Heart left ventricle (tissue), 16 donors: ENCODE measurements around the gene MZB1. TPM values are rescaled to one million over a fixed set of nuclear protein-coding genes. Genes with fewer than 3 reads are reported as not detected.

Experiments used
- ATAC-seq, 4 donors: fragments of 200-7000 bp; cut with Tn5 transposase; one replicate each; pipeline ENCODE4 v1.9.1; 2020 to 2022; ENCODE audit warnings: moderate library complexity in 4 of 4, mild to moderate bottlenecking in 3 of 4, moderate number of reproducible peaks in 1 of 4
- DNase-seq, 5 donors: peaks; one replicate each; pipeline ENCODE4 v3.0.0-alpha.2; 2020
- H3K27ac ChIP-seq, 12 donors: fragments of 200-600 bp; sonication (generic) in 4 of 12; one replicate each; pipeline versions ENCODE4 v1.5.0 to v1.8.0; 2016 to 2022; ENCODE audit warnings: mild to moderate bottlenecking in 2 of 12
- H3K27me3 ChIP-seq, 9 donors: fragments of 200-600 bp; sonication (generic) in 2 of 9; one replicate each; pipeline versions ENCODE4 v1.5.1 to v1.8.0; 2016 to 2022; ENCODE audit warnings: mild to moderate bottlenecking in 3 of 9
- H3K36me3 ChIP-seq, 9 donors: fragments of 200-600 bp; sonication (generic) in 2 of 9; one replicate each; pipeline versions ENCODE4 v1.5.0 to v1.8.0; 2018 to 2022; ENCODE audit warnings: mild to moderate bottlenecking in 2 of 9
- H3K4me1 ChIP-seq, 12 donors: fragments of 200-600 bp; sonication (generic) in 4 of 12; one replicate each; pipeline versions ENCODE4 v1.5.0 to v1.8.0; 2016 to 2022; ENCODE audit warnings: mild to moderate bottlenecking in 3 of 12
- H3K4me3 ChIP-seq, 12 donors: fragments of 200-600 bp; sonication (generic) in 4 of 12; one replicate each; pipeline versions ENCODE4 v1.5.0 to v1.8.0; 2017 to 2022; ENCODE audit warnings: mild to moderate bottlenecking in 9 of 12, moderate library complexity in 4 of 12
- H3K9me3 ChIP-seq, 12 donors: fragments of 200-600 bp; sonication (generic) in 4 of 12; one replicate each; pipeline versions ENCODE4 v1.5.0 to v1.8.0; 2016 to 2022; ENCODE audit warnings: mild to moderate bottlenecking in 1 of 12
- POLR2A ChIP-seq, 2 donors: fragments of 450-650 bp; IDR thresholded peaks; one replicate each; pipeline ENCODE4 v1.6.1; 2017; ENCODE audit warnings: antibody characterized with exemption in 2 of 2, mild to moderate bottlenecking in 2 of 2, moderate library complexity in 2 of 2
- WGBS, 4 donors: extraction: QIAGEN DNeasy Blood & Tissue Kit in 2 of 4; methylation state at CpG; one replicate each; pipeline versions ENCODE4 v1.1.5 to v1.1.7; 2013 to 2018; 5-methylcytosine and 5-hydroxymethylcytosine counted together
- intact Hi-C, 10 donors: fragments of 100-400 bp; cut with DNase I; formaldehyde crosslinking; loops; one replicate each; pipeline versions ENCODE4 v1.11.1 to v1.14.2; 2022
- polyA plus RNA-seq, 2 donors: library from polyadenylated mRNA; stranded (reverse); fragments of 200-250 nt; gene quantifications; one replicate each; pipeline ENCODE4 v1.2.3, GENCODE V29; 2013
- total RNA-seq, 9 donors: library from RNA; depleted of rRNA in 2 of 9; stranded (reverse); fragments of >200 nt in 2 of 9; fragmentation: NEBNext Ultra II Directional in 3 of 9; extraction: Animal tissue kit (Norgen Biotek cat#: 25700) in 3 of 9; gene quantifications; one replicate each; pipeline versions ENCODE4 v1.1.0 to v1.2.4, GENCODE V29; 2016 to 2023
- TF ChIP-seq, protein P1 (sequence below), 12 donors: fragments of 200-600 bp; sonication (generic) in 4 of 12; IDR thresholded peaks; one replicate each; pipeline versions ENCODE4 v1.5.0 to v1.8.0; 2018 to 2022; ENCODE audit warnings: antibody characterized with exemption in 12 of 12, mild to moderate bottlenecking in 5 of 12
- donor health status: ischemic (EF 13 %, LVEDD 7.1; RV severe dilation, severe dysfunction).
- donor health status: healthy with polysubstance abuse.
- donor health status: DM: no; HTN: yes; CAD: no.
- donor health status: DM: no; HTN: no; CAD: no.
- donor health status: ischemic (EF 25% LVEDD 6.9; RV normal size, moderate dysfunction).
- donor health status: ischemic (EF 25% LVEDD 5.7; RV mildly dilated, moderate dysfunction).
- donor health status: healthy.
- donor health status: DM: yes; HTN: yes; CAD: no.
- donor health status: ischemic (EF 35%, LVEDD 5.7; RV mildly dilated, moderate dysfunction).
- donor health status: nonischemic (EF 11% LVEDD 7.7; RV severe dilation, severe dysfunction).
- donor health status: DM: yes; HTN: yes; CAD: no.
- donor health status: PGD.
- donor health status: ischemic (EF 29% LVEDD 5.4; RV normal size, mild dysfunction).
- donor health status: nonischemic (EF 23%, LVEDD 6.1; RV moderate dilation, normal function).

Gene MZB1
- total and polyA plus RNA-seq, 11 donors: 0.31 to 5.2 (median 0.81) TPM; not detected in 2

GRCh38 chr5:139403418-139403786 lies 13.7 kb upstream of the MZB1 start:
- Histone ChIP-seq H3K9me3 (no peaks in the 10 kb centered on the region), H3K27me3 (no peaks in the 10 kb centered on the region), H3K4me3 (peak overlapping the region; percentile 6 to 66 (median 57)), H3K36me3 (peaks cover 0 to 12% (median 0%) of the 10 kb centered on the region in 9 donors), H3K4me1 (peaks cover 0 to 28% (median 15%) of the 10 kb centered on the region in 12 donors), H3K27ac (peak overlapping the region; percentile 81 to 96 (median 89))
- TF ChIP-seq, protein P1, sequence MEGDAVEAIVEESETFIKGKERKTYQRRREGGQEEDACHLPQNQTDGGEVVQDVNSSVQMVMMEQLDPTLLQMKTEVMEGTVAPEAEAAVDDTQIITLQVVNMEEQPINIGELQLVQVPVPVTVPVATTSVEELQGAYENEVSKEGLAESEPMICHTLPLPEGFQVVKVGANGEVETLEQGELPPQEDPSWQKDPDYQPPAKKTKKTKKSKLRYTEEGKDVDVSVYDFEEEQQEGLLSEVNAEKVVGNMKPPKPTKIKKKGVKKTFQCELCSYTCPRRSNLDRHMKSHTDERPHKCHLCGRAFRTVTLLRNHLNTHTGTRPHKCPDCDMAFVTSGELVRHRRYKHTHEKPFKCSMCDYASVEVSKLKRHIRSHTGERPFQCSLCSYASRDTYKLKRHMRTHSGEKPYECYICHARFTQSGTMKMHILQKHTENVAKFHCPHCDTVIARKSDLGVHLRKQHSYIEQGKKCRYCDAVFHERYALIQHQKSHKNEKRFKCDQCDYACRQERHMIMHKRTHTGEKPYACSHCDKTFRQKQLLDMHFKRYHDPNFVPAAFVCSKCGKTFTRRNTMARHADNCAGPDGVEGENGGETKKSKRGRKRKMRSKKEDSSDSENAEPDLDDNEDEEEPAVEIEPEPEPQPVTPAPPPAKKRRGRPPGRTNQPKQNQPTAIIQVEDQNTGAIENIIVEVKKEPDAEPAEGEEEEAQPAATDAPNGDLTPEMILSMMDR (IDR thresholded peaks at IDR 0.05): no peak
- TF ChIP-seq POLR2A (IDR thresholded peaks at IDR 0.05): no peak
- no peak for DNase-seq
- ATAC-seq: peak in 2 of 4 donors; percentile 4 to 13
- intact Hi-C loops: loop anchor here in 1 of 10 donors (5.0 kb wide), 1 partner anchor 61 kb away; the partner anchor contains the start of gene PAIP2
- WGBS, 4 donors: 14 to 18% (median 16%) methylated on average over 7 of the region's 7 CpGs

DNA sequence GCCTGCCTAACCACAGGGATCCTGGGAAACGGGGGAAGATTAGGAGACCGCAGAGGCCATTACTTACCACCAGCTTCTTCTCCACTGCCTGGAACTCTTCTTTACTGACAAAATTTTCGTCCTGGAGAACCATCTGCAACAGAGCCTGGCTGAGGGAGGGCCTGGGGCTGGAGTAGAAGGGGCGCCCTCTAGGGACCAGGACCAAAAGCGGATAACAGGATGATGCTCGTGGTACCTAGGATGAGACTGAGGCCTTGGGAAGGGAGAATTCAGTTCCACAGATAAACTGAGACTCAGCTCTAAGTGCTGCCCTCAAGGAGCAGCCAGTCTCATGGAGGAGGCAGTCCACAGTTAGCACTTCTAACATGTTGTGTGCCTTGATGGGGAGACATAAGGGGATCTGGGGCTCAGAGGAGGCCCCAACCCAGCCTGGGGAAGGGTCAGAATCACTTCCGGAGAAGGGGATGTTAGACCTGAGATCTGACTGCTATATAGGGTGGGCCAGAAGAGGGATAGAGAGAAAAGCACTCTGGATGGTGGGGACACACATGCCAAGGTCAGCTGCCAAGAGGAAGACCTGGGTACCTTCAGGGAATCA lies 12.9 kb upstream of the MZB1 start:
- Histone ChIP-seq H3K9me3 (no peaks in the 10 kb centered on the region), H3K36me3 (peaks cover 0 to 12% (median 0%) of the 10 kb centered on the region in 9 donors), H3K4me3 (no peak overlapping the region), H3K27ac (peak overlapping the region in 7 of 12 donors; percentile 87 to 96 (median 92)), H3K27me3 (no peaks in the 10 kb centered on the region), H3K4me1 (peaks cover 0 to 28% (median 15%) of the 10 kb centered on the region in 12 donors)
- 57 to 74% (median 69%) methylated on average over 7 of the region's 7 CpGs for WGBS, 4 donors
- no peak for TF ChIP-seq POLR2A (IDR thresholded peaks at IDR 0.05)
- TF ChIP-seq, protein P1 (IDR thresholded peaks at IDR 0.05): peak in 10 of 12 donors; percentile 13 to 44 (median 28)
- intact Hi-C loops: loop anchor here in 1 of 10 donors (5.0 kb wide), 1 partner anchor 60 kb away; the partner anchor contains the start of gene PAIP2
- DNase-seq (no peak), ATAC-seq (no peak)

DNA sequence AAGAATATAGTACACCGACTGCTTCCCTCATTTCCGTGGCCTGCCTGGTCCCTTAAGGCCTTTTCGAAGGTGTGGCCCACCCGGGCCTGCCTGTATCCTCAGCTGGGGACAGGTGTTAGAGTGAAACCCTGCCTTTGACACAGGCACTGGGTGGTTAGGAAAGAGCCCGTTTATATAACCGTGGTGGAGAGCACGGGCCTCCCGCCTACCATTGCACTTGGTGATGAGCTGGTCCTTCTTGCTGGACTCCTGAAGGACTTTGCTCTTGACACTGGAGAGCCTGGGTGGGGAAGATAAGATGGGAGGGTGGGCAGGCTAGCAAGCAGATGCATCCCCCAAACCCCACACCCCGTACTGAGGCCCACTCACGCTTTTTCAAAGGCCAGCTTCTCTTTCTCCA lies 11.8 kb upstream of the MZB1 start:
- ATAC-seq: no peak
- Histone ChIP-seq H3K4me1 (peaks cover 0 to 31% (median 20%) of the 10 kb centered on the region in 12 donors), H3K27me3 (no peaks in the 10 kb centered on the region), H3K4me3 (no peak overlapping the region), H3K9me3 (no peaks in the 10 kb centered on the region), H3K36me3 (peaks cover 0 to 12% (median 0%) of the 10 kb centered on the region in 9 donors), H3K27ac (no peak overlapping the region)
- TF ChIP-seq, protein P1 (IDR thresholded peaks at IDR 0.05): no peak
- TF ChIP-seq POLR2A (IDR thresholded peaks at IDR 0.05): no peak
- 89 to 94% (median 93%) methylated on average over 10 of the region's 10 CpGs for WGBS, 4 donors
- DNase-seq: no peak
- intact Hi-C loops: loop anchor here in 1 of 10 donors (5.0 kb wide), 1 partner anchor 59 kb away; the partner anchor contains the start of gene PAIP2

DNA sequence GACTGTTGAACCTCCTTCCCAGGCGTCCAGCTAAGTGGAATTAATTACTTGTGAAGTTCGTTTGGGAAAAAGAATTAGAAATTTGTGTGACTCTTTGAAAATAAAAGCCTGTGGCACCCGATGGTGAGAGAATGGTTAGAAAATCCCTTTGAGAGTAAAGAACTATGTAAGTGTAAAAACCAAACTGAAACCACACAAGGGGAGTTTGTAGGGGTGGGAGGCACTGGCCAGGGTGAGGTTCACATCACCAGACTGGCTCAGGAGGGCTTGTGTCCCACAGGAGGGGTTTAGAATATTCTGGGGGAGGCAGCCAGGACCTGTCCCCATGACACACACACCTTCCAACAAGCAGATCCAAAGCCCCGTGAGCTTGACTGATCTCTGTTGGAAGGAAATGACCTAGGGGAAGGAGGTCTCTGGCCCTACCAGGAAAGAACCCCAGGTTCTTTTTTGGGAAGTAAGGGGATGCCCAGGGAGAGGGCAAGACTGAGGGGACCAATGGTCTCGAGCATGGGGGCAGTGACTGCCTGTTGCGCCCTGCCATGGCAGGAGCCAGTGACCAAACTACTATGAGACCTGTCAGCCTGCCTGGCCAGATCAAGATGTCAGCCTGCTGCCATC lies 9.9 kb upstream of the MZB1 start:
- Histone ChIP-seq H3K4me1 (peaks cover 2 to 48% (median 33%) of the 10 kb centered on the region in 12 donors), H3K4me3 (no peak overlapping the region), H3K36me3 (peaks cover 0 to 12% (median 0%) of the 10 kb centered on the region in 9 donors), H3K27ac (no peak overlapping the region), H3K27me3 (peaks cover 0 to 5% (median 0%) of the 10 kb centered on the region in 9 donors), H3K9me3 (no peaks in the 10 kb centered on the region)
- 86 to 91% (median 90%) methylated on average over 6 of the region's 6 CpGs for WGBS, 4 donors
- ATAC-seq: no peak
- intact Hi-C loops: loop anchor here in 2 of 10 donors (5.0 to 10.0 kb wide), 2 partner anchors 57 to 105 kb away; partner anchors contain the start of genes MATR3 (in 1 of the 2) and PAIP2 (in 1 of the 2)
- DNase-seq: no peak
- no peak for TF ChIP-seq POLR2A (IDR thresholded peaks at IDR 0.05)
- TF ChIP-seq, protein P1 (IDR thresholded peaks at IDR 0.05): no peak
